OCI-LY3 (cell line): ENCODE results near the gene ESYT2.

Experiments
- H2AFZ ChIP-seq: fragments of 200-600, 300-600 bp; shearing (Covaris generic); 2 replicates; pipeline ENCODE4 v1.6.0; 2014; ENCODE audit warnings: antibody characterized with exemption, low read depth, low read length
- H3K27ac ChIP-seq: fragments of 200-600, 300-600 bp; sonication (generic); 2 replicates; pipeline ENCODE4 v1.5.1; 2014; ENCODE audit warnings: mild to moderate bottlenecking, low read length, moderate library complexity, mixed read lengths
- H3K27me3 ChIP-seq: fragments of 200-600, 300-600 bp; sonication (generic); 2 replicates; pipeline ENCODE4 v1.6.1; 2014; ENCODE audit warnings: low read depth, low read length, mixed read lengths
- H3K36me3 ChIP-seq: fragments of 200-600, 300-600 bp; sonication (generic); replicated peaks from 2 replicates; pipeline ENCODE3; 2014; ENCODE audit warnings: low read depth, low read length, mixed read lengths
- H3K4me1 ChIP-seq: fragments of 300-600, 200-600 bp; sonication (generic); 2 replicates; pipeline ENCODE4 v1.6.1; 2014; ENCODE audit warnings: low read length, mixed read lengths
- H3K4me2 ChIP-seq: fragments of 200-600, 300-600 bp; sonication (generic); 2 replicates; pipeline ENCODE4 v1.6.1; 2014; ENCODE audit warnings: low read length, mixed read lengths
- H3K4me3 ChIP-seq: fragments of 300-600, 200-600 bp; sonication (generic); 2 replicates; pipeline ENCODE4 v1.5.1; 2014; ENCODE audit warnings: antibody characterized with exemption, mild to moderate bottlenecking, low read length, moderate library complexity
- H3K79me2 ChIP-seq: fragments of 300-600, 200-600 bp; shearing (Covaris generic); 2 replicates; pipeline ENCODE4 v1.6.1; 2014; ENCODE audit warnings: mild to moderate bottlenecking, low read length, mixed read lengths
- H3K9ac ChIP-seq: fragments of 300-600, 200-600 bp; shearing (Covaris generic); 2 replicates; pipeline ENCODE4 v1.6.0; 2014; ENCODE audit warnings: mild to moderate bottlenecking, low read length, moderate library complexity
- H3K9me3 ChIP-seq: fragments of 200-600, 300-600 bp; shearing (Covaris generic); 2 replicates; pipeline ENCODE4 v1.6.1; 2014; ENCODE audit warnings: low read length, mixed read lengths; ENCODE audit not compliant: insufficient read depth
- H4K20me1 ChIP-seq: fragments of 200-600, 300-600 bp; sonication (generic); 2 replicates; pipeline ENCODE4 v1.6.1; 2016; ENCODE audit warnings: low read length, mixed read lengths; ENCODE audit not compliant: insufficient read depth
- CTCF ChIP-seq: fragments of 200-600, 300-600 bp; sonication (generic); IDR thresholded peaks from 2 replicates; pipeline ENCODE4 v1.5.1; 2014; ENCODE audit warnings: antibody characterized with exemption, low read length, low read depth
- EZH2phosphoT487 ChIP-seq: fragments of 200-600 bp; shearing (Covaris generic); IDR thresholded peaks from 2 replicates; pipeline ENCODE4 v1.6.1; 2018; ENCODE audit warnings: antibody characterized with exemption, mixed run types, low read depth

Gene ESYT2

GRCh38 chr7:158753900-158754299, 75.4 kb downstream of the ESYT2 start:
- H2AFZ ChIP-seq: no peak overlapping the region
- H3K36me3 ChIP-seq: peaks cover 4% of the 10 kb centered on the region
- H3K79me2 ChIP-seq: no peaks in the 10 kb centered on the region
- H3K27me3 ChIP-seq: no peaks in the 10 kb centered on the region
- H3K9me3 ChIP-seq: no peaks in the 10 kb centered on the region
- no peak overlapping the region for H3K27ac ChIP-seq
- no peak overlapping the region for H3K4me2 ChIP-seq
- TF ChIP-seq CTCF (no peak), EZH2phosphoT487 (no peak)
- no peaks in the 10 kb centered on the region for H4K20me1 ChIP-seq
- H3K9ac ChIP-seq: no peak overlapping the region
- no peak overlapping the region for H3K4me3 ChIP-seq
- no peaks in the 10 kb centered on the region for H3K4me1 ChIP-seq

DNA sequence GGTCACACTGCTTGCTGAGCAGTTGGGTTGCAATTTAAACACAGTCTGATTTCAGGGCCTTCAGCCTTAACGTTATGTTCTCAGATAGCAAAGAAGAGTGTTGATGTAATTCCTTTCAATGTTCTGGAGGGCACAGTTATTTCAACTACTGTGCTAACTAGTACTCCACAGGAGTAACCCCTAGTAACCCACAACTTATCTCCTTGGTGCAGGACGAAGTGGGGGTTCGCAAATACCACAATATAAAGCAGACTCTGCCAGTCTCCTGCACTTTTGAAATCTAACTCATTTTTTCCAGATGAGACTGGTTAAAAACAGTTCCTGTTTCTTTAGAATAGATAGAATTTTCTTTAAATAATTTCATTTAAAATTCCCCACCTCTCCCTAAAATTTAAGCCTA, 77.6 kb downstream of the ESYT2 start:
- Histone ChIP-seq H3K4me2 (no peak overlapping the region), H3K4me1 (no peaks in the 10 kb centered on the region), H3K27me3 (no peaks in the 10 kb centered on the region), H2AFZ (no peak overlapping the region), H3K27ac (no peak overlapping the region), H3K9ac (no peak overlapping the region), H3K4me3 (no peak overlapping the region), H3K9me3 (no peaks in the 10 kb centered on the region), H3K79me2 (no peaks in the 10 kb centered on the region), H3K36me3 (peaks cover 4% of the 10 kb centered on the region), H4K20me1 (no peaks in the 10 kb centered on the region)
- TF ChIP-seq EZH2phosphoT487: no peak
- TF ChIP-seq CTCF: no peak

DNA sequence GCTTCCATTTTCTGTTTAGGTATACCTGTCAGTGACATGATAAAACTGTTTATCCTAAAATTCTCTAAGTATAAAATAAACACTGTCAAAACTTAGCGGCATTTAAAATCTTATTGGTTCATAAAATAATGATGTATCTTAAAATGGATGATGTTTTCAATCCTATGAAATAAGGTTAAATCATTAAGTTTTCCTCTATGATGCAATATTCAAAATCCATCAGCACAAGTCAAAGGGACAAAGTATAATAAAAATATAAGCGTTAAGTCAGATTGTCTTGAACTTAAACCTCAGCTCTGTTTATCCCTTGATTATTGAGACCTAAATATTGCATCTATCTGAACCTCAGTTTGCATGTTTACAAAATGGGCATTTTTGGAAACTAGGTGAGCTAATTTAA, 78.1 kb downstream of the ESYT2 start:
- no peak for TF ChIP-seq EZH2phosphoT487
- TF ChIP-seq CTCF: no peak
- no peaks in the 10 kb centered on the region for H3K27me3 ChIP-seq
- peaks cover 4% of the 10 kb centered on the region for H3K36me3 ChIP-seq
- H3K9me3 ChIP-seq: no peaks in the 10 kb centered on the region
- no peak overlapping the region for H2AFZ ChIP-seq
- H3K4me1 ChIP-seq: no peaks in the 10 kb centered on the region
- H3K4me2 ChIP-seq: no peak overlapping the region
- H3K9ac ChIP-seq: no peak overlapping the region
- no peaks in the 10 kb centered on the region for H3K79me2 ChIP-seq
- H3K27ac ChIP-seq: no peak overlapping the region
- H4K20me1 ChIP-seq: no peaks in the 10 kb centered on the region
- H3K4me3 ChIP-seq: no peak overlapping the region

- Histone ChIP-seq H3K79me2 (no peaks in the 10 kb centered on the region), H3K27me3 (no peaks in the 10 kb centered on the region), H2AFZ (no peak overlapping the region), H3K4me2 (no peak overlapping the region), H3K9me3 (no peaks in the 10 kb centered on the region), H3K27ac (no peak overlapping the region), H3K36me3 (peaks cover 4% of the 10 kb centered on the region), H4K20me1 (no peaks in the 10 kb centered on the region), H3K4me3 (no peak overlapping the region), H3K9ac (no peak overlapping the region), H3K4me1 (no peaks in the 10 kb centered on the region)
- TF ChIP-seq CTCF: no peak
Measured at GRCh38 chr7:158750702-158751101, 78.6 kb downstream of the ESYT2 start.
